T-helper 17 cell (primary cell): ENCODE measurements around the gene CCDC57. TPM values are rescaled to one million over a fixed set of nuclear protein-coding genes. Genes with fewer than 3 reads are reported as not detected.
"Not testable (repeated sequence)": the region's sequence is repeated elsewhere in the genome, so short reads cannot be mapped to it uniquely, and the experiment has no call there.

Experiments used
- ATAC-seq: fragments of 150-1000 bp; cut with Tn5 transposase; 2 replicates; pipeline ENCODE4 v1.10.0; 2021; ENCODE audit warnings: mild to moderate bottlenecking, moderate library complexity
- DNase-seq, 3 donors: peaks; one replicate each; pipeline versions ENCODE4 v3.0.0 to v3.0.0-alpha.2; 2020 to 2021
- H3K9me3 ChIP-seq: one replicate; pipeline ENCODE4 v1.7.0; 2013; ENCODE audit warnings: low read length, mild to moderate bottlenecking; ENCODE audit not compliant: control insufficient read depth, poor library complexity, severe bottlenecking
- H3K27ac Mint-ChIP-seq: one replicate; pipeline ENCODE4 v1.8.0; 2022; ENCODE audit warnings: mild to moderate bottlenecking, moderate library complexity, mixed read lengths
- H3K27me3 Mint-ChIP-seq: one replicate; pipeline ENCODE4 v1.8.0; 2022; ENCODE audit warnings: mixed read lengths
- H3K36me3 Mint-ChIP-seq: one replicate; pipeline ENCODE4 v1.8.0; 2022; ENCODE audit warnings: low read depth, mixed read lengths
- H3K4me1 Mint-ChIP-seq: one replicate; pipeline ENCODE4 v1.8.0; 2022; ENCODE audit warnings: mild to moderate bottlenecking, mixed read lengths
- H3K4me3 Mint-ChIP-seq: one replicate; pipeline ENCODE4 v1.8.0; 2022; ENCODE audit warnings: mild to moderate bottlenecking, moderate library complexity, mixed read lengths
- total RNA-seq, 4 donors: library from RNA in 2 of 4; stranded (reverse) in 2 of 4; gene quantifications; one replicate each; pipeline ENCODE4 v1.2.3 and lab custom pipeline; 2022 to 2026

The CCDC57 gene
- total RNA-seq, 2 donors from 2014 or later = 79.1 to 89.0 TPM

GRCh38 chr17:82174042-82174857 lies 38.4 kb downstream of the CCDC57 start:
- not testable (repeated sequence) for ATAC-seq, H3K4me1 Mint-ChIP-seq, DNase-seq, H3K4me3 Mint-ChIP-seq, H3K9me3 ChIP-seq, H3K27me3 Mint-ChIP-seq, H3K36me3 Mint-ChIP-seq, H3K27ac Mint-ChIP-seq

- ATAC-seq = no peak
- no peaks in the 10 kb centered on the region for H3K9me3 ChIP-seq
- DNase-seq = no peak
- no peaks in the 10 kb centered on the region for H3K27me3 Mint-ChIP-seq
- H3K36me3 Mint-ChIP-seq = peaks cover 6% of the 10 kb centered on the region
- no peak overlapping the region for H3K27ac Mint-ChIP-seq
- peaks cover 4% of the 10 kb centered on the region for H3K4me1 Mint-ChIP-seq
- no peak overlapping the region for H3K4me3 Mint-ChIP-seq
These were observed 39.1 kb downstream of the CCDC57 start for GRCh38 chr17:82173351-82174041.

- no peak for DNase-seq
- H3K4me3 Mint-ChIP-seq = no peak overlapping the region
- no peaks in the 10 kb centered on the region for H3K27me3 Mint-ChIP-seq
- no peak for ATAC-seq
- H3K36me3 Mint-ChIP-seq = peaks cover 6% of the 10 kb centered on the region
- peaks cover 4% of the 10 kb centered on the region for H3K4me1 Mint-ChIP-seq
- H3K9me3 ChIP-seq = no peaks in the 10 kb centered on the region
- no peak overlapping the region for H3K27ac Mint-ChIP-seq
These were observed 40.0 kb downstream of the CCDC57 start for GRCh38 chr17:82172486-82173160.

GRCh38 chr17:82171750-82172375 lies 40.8 kb downstream of the CCDC57 start:
- H3K9me3 ChIP-seq = no peaks in the 10 kb centered on the region
- Mint-ChIP-seq H3K36me3 (peaks cover 6% of the 10 kb centered on the region), H3K4me3 (no peak overlapping the region), H3K27me3 (no peaks in the 10 kb centered on the region), H3K4me1 (peaks cover 4% of the 10 kb centered on the region), H3K27ac (no peak overlapping the region)
- no peak for ATAC-seq
- DNase-seq = no peak

GRCh38 chr17:82170412-82170961 lies 42.2 kb downstream of the CCDC57 start:
- DNase-seq = no peak
- peaks cover 6% of the 10 kb centered on the region for H3K36me3 Mint-ChIP-seq
- H3K27me3 Mint-ChIP-seq = no peaks in the 10 kb centered on the region
- no peaks in the 10 kb centered on the region for H3K9me3 ChIP-seq
- ATAC-seq = no peak
- peak overlapping the region; percentile 68 for H3K27ac Mint-ChIP-seq
- H3K4me3 Mint-ChIP-seq = no peak overlapping the region
- H3K4me1 Mint-ChIP-seq = peaks cover 7% of the 10 kb centered on the region

- Mint-ChIP-seq H3K4me3 (no peak overlapping the region), H3K27ac (peak overlapping the region; percentile 67), H3K4me1 (peaks cover 9% of the 10 kb centered on the region), H3K27me3 (no peaks in the 10 kb centered on the region), H3K36me3 (peaks cover 6% of the 10 kb centered on the region)
- ATAC-seq = no peak
- no peaks in the 10 kb centered on the region for H3K9me3 ChIP-seq
- no peak for DNase-seq
These were observed 44.1 kb downstream of the CCDC57 start for GRCh38 chr17:82168568-82168967.

- H3K9me3 ChIP-seq = no peaks in the 10 kb centered on the region
- peaks cover 6% of the 10 kb centered on the region for H3K36me3 Mint-ChIP-seq
- peaks cover 9% of the 10 kb centered on the region for H3K4me1 Mint-ChIP-seq
- DNase-seq (no peak), ATAC-seq (no peak)
- H3K27ac Mint-ChIP-seq = peak overlapping the region; percentile 27
- no peak overlapping the region for H3K4me3 Mint-ChIP-seq
- no peaks in the 10 kb centered on the region for H3K27me3 Mint-ChIP-seq
These were observed 45.6 kb downstream of the CCDC57 start for GRCh38 chr17:82167028-82167427.

GRCh38 chr17:82164853-82165252 lies 47.8 kb downstream of the CCDC57 start:
- Mint-ChIP-seq H3K27me3 (no peaks in the 10 kb centered on the region), H3K27ac (peak overlapping the region; percentile 14), H3K4me3 (no peak overlapping the region), H3K4me1 (peaks cover 9% of the 10 kb centered on the region), H3K36me3 (peaks cover 5% of the 10 kb centered on the region)
- no peaks in the 10 kb centered on the region for H3K9me3 ChIP-seq
- DNase-seq (no peak), ATAC-seq (no peak)

GRCh38 chr17:82161216-82161615 lies 51.4 kb downstream of the CCDC57 start:
- peaks cover 2% of the 10 kb centered on the region for H3K4me1 Mint-ChIP-seq
- ATAC-seq = no peak

GRCh38 chr17:82160075-82160474 lies 52.6 kb downstream of the CCDC57 start:
- H3K4me1 Mint-ChIP-seq = peaks cover 2% of the 10 kb centered on the region

More at GRCh38 chr17:82161216-82161615, 51.4 kb downstream of the CCDC57 start:
- H3K27ac Mint-ChIP-seq = no peak overlapping the region
- DNase-seq = no peak
- H3K4me3 Mint-ChIP-seq = no peak overlapping the region
- no peaks in the 10 kb centered on the region for H3K9me3 ChIP-seq
- H3K36me3 Mint-ChIP-seq = peaks cover 5% of the 10 kb centered on the region
- H3K27me3 Mint-ChIP-seq = no peaks in the 10 kb centered on the region

GRCh38 chr17:82158825-82159224 lies 53.8 kb downstream of the CCDC57 start:
- no peaks in the 10 kb centered on the region for H3K9me3 ChIP-seq
- no peak for ATAC-seq
- Mint-ChIP-seq H3K36me3 (peaks cover 5% of the 10 kb centered on the region), H3K4me3 (no peak overlapping the region), H3K4me1 (peaks cover 4% of the 10 kb centered on the region), H3K27ac (no peak overlapping the region), H3K27me3 (no peaks in the 10 kb centered on the region)
- no peak for DNase-seq

More at GRCh38 chr17:82160075-82160474, 52.6 kb downstream of the CCDC57 start:
- H3K4me3 Mint-ChIP-seq = no peak overlapping the region
- DNase-seq = no peak
- ATAC-seq = no peak
- H3K27ac Mint-ChIP-seq = no peak overlapping the region
- no peaks in the 10 kb centered on the region for H3K9me3 ChIP-seq
- peaks cover 5% of the 10 kb centered on the region for H3K36me3 Mint-ChIP-seq
- H3K27me3 Mint-ChIP-seq = no peaks in the 10 kb centered on the region

- no peak for DNase-seq
- H3K36me3 Mint-ChIP-seq = peaks cover 2% of the 10 kb centered on the region
- ATAC-seq = no peak
- H3K4me3 Mint-ChIP-seq = no peak overlapping the region
- no peaks in the 10 kb centered on the region for H3K27me3 Mint-ChIP-seq
- H3K4me1 Mint-ChIP-seq = peaks cover 6% of the 10 kb centered on the region
- H3K27ac Mint-ChIP-seq = no peak overlapping the region
- H3K9me3 ChIP-seq = no peaks in the 10 kb centered on the region
These were observed 55.3 kb downstream of the CCDC57 start for GRCh38 chr17:82157046-82158035.
